ENCODE results near the gene DOCK2.

Gene DOCK2

DNA sequence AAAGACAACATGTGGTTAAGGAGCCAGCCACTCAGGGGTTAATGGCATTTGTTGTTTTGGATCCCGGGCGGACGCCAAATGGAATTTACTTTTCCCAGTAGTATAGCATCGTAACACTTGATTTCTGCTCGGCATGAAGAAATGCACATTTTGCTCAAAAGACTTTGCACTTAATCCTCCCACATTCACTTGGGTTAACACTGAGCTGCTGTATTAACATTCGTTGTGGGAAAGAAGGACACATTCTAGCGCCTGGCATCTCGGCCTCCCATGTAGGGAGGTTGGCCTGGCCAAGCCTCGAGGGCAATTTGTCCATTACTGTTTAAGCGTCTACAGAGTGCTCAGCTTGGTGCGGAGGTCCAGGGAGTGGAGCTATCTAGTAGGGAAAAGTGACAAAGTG lies 375.5 kb downstream of the DOCK2 start:
- Histone ChIP-seq H3K9me3 (ENCODE audit: control insufficient read depth, insufficient read depth, low read depth, low read length) (no peaks in the 10 kb centered on the region), H3K4me3 (ENCODE audit: low read depth, low read length) (no peak overlapping the region), H3K36me3 (ENCODE audit: control insufficient read depth in 2 of 2, insufficient read depth in 1 of 2, low read length in 2 of 2) (no peaks in the 10 kb centered on the region), H3K4me1 (ENCODE audit: control insufficient read depth, insufficient read depth, low read length) (no peaks in the 10 kb centered on the region), H3K27ac (ENCODE audit: extremely low read depth, low read depth, low read length) (no peak overlapping the region)
- ChIA-PET CTCF (interaction anchor here (0.6 to 1.8 kb wide), 3 partner anchors 14 to 32 kb away, joined by 3 to 6 read pairs (median 4); partner anchors contain the start of gene INSYN2B), POLR2A (no interaction called here)
- TF ChIP-seq, protein P1, sequence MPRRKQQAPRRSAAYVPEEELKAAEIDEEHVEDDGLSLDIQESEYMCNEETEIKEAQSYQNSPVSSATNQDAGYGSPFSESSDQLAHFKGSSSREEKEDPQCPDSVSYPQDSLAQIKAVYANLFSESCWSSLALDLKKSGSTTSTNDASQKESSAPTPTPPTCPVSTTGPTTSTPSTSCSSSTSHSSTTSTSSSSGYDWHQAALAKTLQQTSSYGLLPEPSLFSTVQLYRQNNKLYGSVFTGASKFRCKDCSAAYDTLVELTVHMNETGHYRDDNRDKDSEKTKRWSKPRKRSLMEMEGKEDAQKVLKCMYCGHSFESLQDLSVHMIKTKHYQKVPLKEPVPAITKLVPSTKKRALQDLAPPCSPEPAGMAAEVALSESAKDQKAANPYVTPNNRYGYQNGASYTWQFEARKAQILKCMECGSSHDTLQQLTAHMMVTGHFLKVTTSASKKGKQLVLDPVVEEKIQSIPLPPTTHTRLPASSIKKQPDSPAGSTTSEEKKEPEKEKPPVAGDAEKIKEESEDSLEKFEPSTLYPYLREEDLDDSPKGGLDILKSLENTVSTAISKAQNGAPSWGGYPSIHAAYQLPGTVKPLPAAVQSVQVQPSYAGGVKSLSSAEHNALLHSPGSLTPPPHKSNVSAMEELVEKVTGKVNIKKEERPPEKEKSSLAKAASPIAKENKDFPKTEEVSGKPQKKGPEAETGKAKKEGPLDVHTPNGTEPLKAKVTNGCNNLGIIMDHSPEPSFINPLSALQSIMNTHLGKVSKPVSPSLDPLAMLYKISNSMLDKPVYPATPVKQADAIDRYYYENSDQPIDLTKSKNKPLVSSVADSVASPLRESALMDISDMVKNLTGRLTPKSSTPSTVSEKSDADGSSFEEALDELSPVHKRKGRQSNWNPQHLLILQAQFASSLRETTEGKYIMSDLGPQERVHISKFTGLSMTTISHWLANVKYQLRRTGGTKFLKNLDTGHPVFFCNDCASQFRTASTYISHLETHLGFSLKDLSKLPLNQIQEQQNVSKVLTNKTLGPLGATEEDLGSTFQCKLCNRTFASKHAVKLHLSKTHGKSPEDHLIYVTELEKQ (tag by site-specific recombination; IDR thresholded peaks at IDR 0.05; ENCODE audit: borderline replicate concordance), result no peak
- TF ChIP-seq ZNF114 (tag by site-specific recombination; IDR thresholded peaks at IDR 0.05) (no peak), KLF10 (tag by site-specific recombination; IDR thresholded peaks at IDR 0.05) (no peak), ZNF23 (tag by site-specific recombination; IDR thresholded peaks at IDR 0.05; ENCODE audit: borderline replicate concordance) (no peak), ZFP37 (tag by site-specific recombination; IDR thresholded peaks at IDR 0.05) (no peak), ZNF830 (tag by site-specific recombination; IDR thresholded peaks at IDR 0.05; ENCODE audit: low read depth) (no peak), OSR2 (tag by site-specific recombination; IDR thresholded peaks at IDR 0.05) (no peak), GLIS2 (tag by site-specific recombination; IDR thresholded peaks at IDR 0.05) (no peak), HOXA7 (CRISPR knock-in tag; IDR thresholded peaks at IDR 0.05; ENCODE audit: borderline replicate concordance) (no peak), KLF1 (tag by site-specific recombination; IDR thresholded peaks at IDR 0.05) (no peak)
- TF ChIP-seq, protein P2, sequence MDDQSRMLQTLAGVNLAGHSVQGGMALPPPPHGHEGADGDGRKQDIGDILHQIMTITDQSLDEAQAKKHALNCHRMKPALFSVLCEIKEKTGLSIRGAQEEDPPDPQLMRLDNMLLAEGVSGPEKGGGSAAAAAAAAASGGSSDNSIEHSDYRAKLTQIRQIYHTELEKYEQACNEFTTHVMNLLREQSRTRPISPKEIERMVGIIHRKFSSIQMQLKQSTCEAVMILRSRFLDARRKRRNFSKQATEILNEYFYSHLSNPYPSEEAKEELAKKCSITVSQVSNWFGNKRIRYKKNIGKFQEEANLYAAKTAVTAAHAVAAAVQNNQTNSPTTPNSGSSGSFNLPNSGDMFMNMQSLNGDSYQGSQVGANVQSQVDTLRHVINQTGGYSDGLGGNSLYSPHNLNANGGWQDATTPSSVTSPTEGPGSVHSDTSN (CRISPR knock-in tag; IDR thresholded peaks at IDR 0.05), result no peak
- TF ChIP-seq, protein P3, sequence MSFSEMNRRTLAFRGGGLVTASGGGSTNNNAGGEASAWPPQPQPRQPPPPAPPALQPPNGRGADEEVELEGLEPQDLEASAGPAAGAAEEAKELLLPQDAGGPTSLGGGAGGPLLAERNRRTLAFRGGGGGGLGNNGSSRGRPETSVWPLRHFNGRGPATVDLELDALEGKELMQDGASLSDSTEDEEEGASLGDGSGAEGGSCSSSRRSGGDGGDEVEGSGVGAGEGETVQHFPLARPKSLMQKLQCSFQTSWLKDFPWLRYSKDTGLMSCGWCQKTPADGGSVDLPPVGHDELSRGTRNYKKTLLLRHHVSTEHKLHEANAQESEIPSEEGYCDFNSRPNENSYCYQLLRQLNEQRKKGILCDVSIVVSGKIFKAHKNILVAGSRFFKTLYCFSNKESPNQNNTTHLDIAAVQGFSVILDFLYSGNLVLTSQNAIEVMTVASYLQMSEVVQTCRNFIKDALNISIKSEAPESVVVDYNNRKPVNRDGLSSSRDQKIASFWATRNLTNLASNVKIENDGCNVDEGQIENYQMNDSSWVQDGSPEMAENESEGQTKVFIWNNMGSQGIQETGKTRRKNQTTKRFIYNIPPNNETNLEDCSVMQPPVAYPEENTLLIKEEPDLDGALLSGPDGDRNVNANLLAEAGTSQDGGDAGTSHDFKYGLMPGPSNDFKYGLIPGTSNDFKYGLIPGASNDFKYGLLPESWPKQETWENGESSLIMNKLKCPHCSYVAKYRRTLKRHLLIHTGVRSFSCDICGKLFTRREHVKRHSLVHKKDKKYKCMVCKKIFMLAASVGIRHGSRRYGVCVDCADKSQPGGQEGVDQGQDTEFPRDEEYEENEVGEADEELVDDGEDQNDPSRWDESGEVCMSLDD (tag by site-specific recombination; IDR thresholded peaks at IDR 0.05), result no peak

DNA sequence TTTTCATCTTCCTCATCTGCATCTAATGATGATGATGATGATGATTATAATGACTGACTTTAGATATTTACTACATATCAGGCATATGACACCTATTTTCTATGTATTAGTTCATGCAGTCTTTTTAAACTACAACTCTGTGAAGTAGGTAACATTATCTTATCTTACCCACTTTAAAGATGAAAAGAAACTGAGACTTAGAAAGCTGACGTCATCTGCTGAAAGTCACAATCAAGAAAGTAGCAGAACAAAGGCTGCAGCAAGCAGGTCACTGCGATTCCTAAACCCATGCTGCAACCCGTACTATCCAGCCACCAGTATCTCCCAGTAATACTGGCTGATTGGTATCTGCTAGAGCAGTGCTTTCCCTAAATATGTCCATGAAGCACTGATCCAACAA lies 383.3 kb downstream of the DOCK2 start:
- Histone ChIP-seq H3K4me1 (ENCODE audit: control insufficient read depth, insufficient read depth, low read length) (no peaks in the 10 kb centered on the region), H3K4me3 (ENCODE audit: low read depth, low read length) (no peak overlapping the region), H3K27ac (ENCODE audit: extremely low read depth, low read depth, low read length) (no peak overlapping the region), H3K36me3 (ENCODE audit: control insufficient read depth in 2 of 2, insufficient read depth in 1 of 2, low read length in 2 of 2) (no peaks in the 10 kb centered on the region), H3K9me3 (ENCODE audit: control insufficient read depth, insufficient read depth, low read depth, low read length) (no peaks in the 10 kb centered on the region)
- ChIA-PET CTCF (interaction anchor here (0.6 to 1.5 kb wide), 2 partner anchors 34 to 80 kb away, joined by 3 read pairs; no protein-coding TSS in a partner anchor), POLR2A (no interaction called here)
- TF ChIP-seq, protein P4, sequence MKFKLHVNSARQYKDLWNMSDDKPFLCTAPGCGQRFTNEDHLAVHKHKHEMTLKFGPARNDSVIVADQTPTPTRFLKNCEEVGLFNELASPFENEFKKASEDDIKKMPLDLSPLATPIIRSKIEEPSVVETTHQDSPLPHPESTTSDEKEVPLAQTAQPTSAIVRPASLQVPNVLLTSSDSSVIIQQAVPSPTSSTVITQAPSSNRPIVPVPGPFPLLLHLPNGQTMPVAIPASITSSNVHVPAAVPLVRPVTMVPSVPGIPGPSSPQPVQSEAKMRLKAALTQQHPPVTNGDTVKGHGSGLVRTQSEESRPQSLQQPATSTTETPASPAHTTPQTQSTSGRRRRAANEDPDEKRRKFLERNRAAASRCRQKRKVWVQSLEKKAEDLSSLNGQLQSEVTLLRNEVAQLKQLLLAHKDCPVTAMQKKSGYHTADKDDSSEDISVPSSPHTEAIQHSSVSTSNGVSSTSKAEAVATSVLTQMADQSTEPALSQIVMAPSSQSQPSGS (tag by site-specific recombination; IDR thresholded peaks at IDR 0.05; ENCODE audit: low read depth), result peak; percentile 69
- TF ChIP-seq ZNF555 (tag by site-specific recombination; conservative IDR thresholded peaks at IDR 0.05) (no peak), ZNF639 (tag by site-specific recombination; IDR thresholded peaks at IDR 0.05) (no peak), ZNF513 (tag by site-specific recombination; IDR thresholded peaks at IDR 0.05) (peak; percentile 50), ZNF266 (tag by site-specific recombination; IDR thresholded peaks at IDR 0.05; ENCODE audit: low read depth) (no peak)

Measured in HEK293 (cell line).